Left ventricle myocardium inferior (tissue), 1 donor: ENCODE measurements around the gene MTREX. TPM values are rescaled to one million over a fixed set of nuclear protein-coding genes. Genes with fewer than 3 reads are reported as not detected.

Experiments used
- DNase-seq: peaks from one replicate; pipeline ENCODE4 v3.0.0-alpha.2; 2020
- H3K27ac ChIP-seq: fragments of 200-600 bp; replicated peaks from 2 replicates; pipeline ENCODE4 v1.8.0; 2021
- H3K27me3 ChIP-seq: fragments of 200-600 bp; 2 replicates; pipeline ENCODE4 v1.8.0; 2021; ENCODE audit warnings: low read depth
- H3K36me3 ChIP-seq: fragments of 200-600 bp; 2 replicates; pipeline ENCODE4 v1.8.0; 2021
- H3K4me1 ChIP-seq: fragments of 200-600 bp; 2 replicates; pipeline ENCODE4 v1.8.0; 2021
- H3K4me3 ChIP-seq: fragments of 200-600 bp; 2 replicates; pipeline ENCODE4 v1.8.0; 2021; ENCODE audit warnings: mild to moderate bottlenecking, moderate library complexity
- H3K9me3 ChIP-seq: fragments of 200-600 bp; replicated peaks from 2 replicates; pipeline ENCODE4 v1.8.0; 2021
- intact Hi-C: fragments of 100-400 bp; cut with micrococcal nuclease; formaldehyde crosslinking; loops from one replicate; pipeline ENCODE4 v1.11.0; 2022
- total RNA-seq: library from RNA; stranded (reverse); fragmentation: NEBNext Ultra II Directional; extraction: Animal tissue kit (Norgen Biotek cat#: 25700); gene quantifications from one replicate; pipeline ENCODE4 v1.2.1, GENCODE V29; 2021
- TF ChIP-seq, protein P1 (sequence below): fragments of 200-600 bp; IDR thresholded peaks from 2 replicates; pipeline ENCODE4 v1.8.0; 2021; ENCODE audit warnings: antibody characterized with exemption, mild to moderate bottlenecking, borderline replicate concordance
- donor health status: DM: no; HTN: yes; CAD: no; lungs with severe emphysema.

The MTREX gene
- total RNA-seq, 1 donor from 2014 or later = 62.5 TPM

DNA sequence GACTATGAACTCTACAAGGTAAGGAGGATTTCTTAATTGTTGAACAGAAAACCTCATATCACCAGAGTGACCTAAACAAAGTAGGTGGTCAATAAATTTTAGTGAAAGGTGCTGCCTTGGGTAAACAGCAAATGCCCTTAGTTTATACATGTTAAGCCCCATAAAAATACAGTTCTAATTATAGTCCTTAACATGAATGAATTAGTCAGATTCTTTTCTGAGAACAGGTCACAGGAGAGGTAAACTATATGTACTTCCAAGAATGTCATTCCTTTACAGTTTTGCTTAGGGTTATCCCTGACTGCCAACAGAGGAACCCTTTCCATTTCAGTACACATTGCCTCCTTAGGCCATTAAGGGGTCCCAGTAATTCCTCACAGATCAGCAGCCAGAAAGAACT is 162.1 kb downstream of the MTREX start:
- DNase-seq = no peak
- Histone ChIP-seq H3K9me3 (no peaks in the 10 kb centered on the region), H3K27me3 (no peaks in the 10 kb centered on the region), H3K27ac (peak overlapping the region; percentile 7), H3K4me1 (peaks cover 60% of the 10 kb centered on the region), H3K36me3 (peaks cover 44% of the 10 kb centered on the region), H3K4me3 (no peak overlapping the region)
- intact Hi-C loops = no loop called here
- TF ChIP-seq, protein P1, sequence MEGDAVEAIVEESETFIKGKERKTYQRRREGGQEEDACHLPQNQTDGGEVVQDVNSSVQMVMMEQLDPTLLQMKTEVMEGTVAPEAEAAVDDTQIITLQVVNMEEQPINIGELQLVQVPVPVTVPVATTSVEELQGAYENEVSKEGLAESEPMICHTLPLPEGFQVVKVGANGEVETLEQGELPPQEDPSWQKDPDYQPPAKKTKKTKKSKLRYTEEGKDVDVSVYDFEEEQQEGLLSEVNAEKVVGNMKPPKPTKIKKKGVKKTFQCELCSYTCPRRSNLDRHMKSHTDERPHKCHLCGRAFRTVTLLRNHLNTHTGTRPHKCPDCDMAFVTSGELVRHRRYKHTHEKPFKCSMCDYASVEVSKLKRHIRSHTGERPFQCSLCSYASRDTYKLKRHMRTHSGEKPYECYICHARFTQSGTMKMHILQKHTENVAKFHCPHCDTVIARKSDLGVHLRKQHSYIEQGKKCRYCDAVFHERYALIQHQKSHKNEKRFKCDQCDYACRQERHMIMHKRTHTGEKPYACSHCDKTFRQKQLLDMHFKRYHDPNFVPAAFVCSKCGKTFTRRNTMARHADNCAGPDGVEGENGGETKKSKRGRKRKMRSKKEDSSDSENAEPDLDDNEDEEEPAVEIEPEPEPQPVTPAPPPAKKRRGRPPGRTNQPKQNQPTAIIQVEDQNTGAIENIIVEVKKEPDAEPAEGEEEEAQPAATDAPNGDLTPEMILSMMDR = no peak

DNA sequence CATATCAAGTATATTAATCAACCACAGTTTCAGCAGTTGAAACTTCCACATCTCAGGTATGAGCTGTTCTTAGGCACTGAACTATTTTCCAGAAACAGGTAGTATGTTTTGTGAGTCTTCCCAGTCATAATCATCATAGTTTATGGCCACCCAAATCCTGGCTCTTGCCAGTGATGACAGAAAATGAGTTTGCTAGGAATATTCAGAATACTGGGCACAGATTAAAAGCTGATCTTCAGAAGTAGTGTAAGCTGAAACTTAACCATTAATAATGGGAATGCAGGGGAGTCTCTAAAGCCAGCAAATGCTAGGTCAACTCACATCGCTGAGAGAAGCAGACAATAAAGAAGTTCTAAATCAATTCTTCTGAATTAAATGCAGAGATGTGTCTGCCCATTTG is 162.5 kb downstream of the MTREX start:
- intact Hi-C loops = no loop called here
- TF ChIP-seq, protein P1 = no peak
- peaks cover 60% of the 10 kb centered on the region for H3K4me1 ChIP-seq
- H3K27ac ChIP-seq = no peak overlapping the region
- no peak for DNase-seq
- H3K36me3 ChIP-seq = peaks cover 40% of the 10 kb centered on the region
- no peaks in the 10 kb centered on the region for H3K9me3 ChIP-seq
- no peak overlapping the region for H3K4me3 ChIP-seq
- no peaks in the 10 kb centered on the region for H3K27me3 ChIP-seq

DNA sequence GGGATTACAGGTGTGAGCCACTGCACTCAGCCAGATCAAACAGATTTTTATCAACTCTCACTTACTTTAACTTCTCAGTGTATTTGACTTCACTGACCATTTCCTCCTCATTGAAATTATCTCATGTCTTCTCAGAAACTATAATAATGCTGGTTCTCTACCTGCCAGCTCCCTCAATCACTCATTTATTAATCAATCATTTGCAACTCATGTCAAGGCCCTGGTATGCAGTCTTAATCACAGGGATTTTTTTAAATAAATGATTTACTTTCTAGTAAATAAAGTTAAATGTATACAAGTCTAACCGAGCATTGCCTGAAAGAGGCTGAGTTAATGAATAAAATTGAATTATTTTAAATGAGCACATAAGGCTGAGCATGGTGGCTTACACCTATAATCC is 163.7 kb downstream of the MTREX start:
- TF ChIP-seq, protein P1 = no peak
- Histone ChIP-seq H3K36me3 (peaks cover 28% of the 10 kb centered on the region), H3K4me1 (peaks cover 54% of the 10 kb centered on the region), H3K9me3 (no peaks in the 10 kb centered on the region), H3K27me3 (no peaks in the 10 kb centered on the region), H3K4me3 (no peak overlapping the region), H3K27ac (no peak overlapping the region)
- intact Hi-C loops = no loop called here
- DNase-seq = no peak

DNA sequence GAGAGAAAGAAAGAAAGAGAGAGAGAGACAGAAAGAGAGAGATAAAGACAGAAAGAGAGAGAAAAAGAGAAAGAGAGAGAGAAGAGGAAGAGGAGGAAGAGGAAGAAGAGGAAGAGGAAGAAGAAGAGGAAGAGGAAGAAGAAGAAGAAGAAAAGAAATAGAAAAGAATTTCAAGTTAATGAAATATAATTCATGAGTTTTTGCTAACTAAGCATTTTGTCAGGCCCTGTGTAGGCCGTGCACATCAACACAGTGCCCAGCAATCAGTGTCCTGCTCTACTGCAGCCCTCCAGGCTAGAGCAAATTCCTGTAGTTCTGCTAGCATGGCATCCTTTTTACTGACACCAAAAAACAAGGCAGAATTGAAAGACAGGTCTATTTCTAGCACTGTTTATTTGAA is 164.9 kb downstream of the MTREX start:
- peaks cover 48% of the 10 kb centered on the region for H3K4me1 ChIP-seq
- H3K9me3 ChIP-seq = no peaks in the 10 kb centered on the region
- intact Hi-C loops = no loop called here
- no peak for DNase-seq
- H3K36me3 ChIP-seq = peaks cover 20% of the 10 kb centered on the region
- H3K4me3 ChIP-seq = no peak overlapping the region
- no peak overlapping the region for H3K27ac ChIP-seq
- TF ChIP-seq, protein P1 = no peak
- no peaks in the 10 kb centered on the region for H3K27me3 ChIP-seq

Other genes starting within 250 kb of the MTREX start
- 1.5 TPM for gene GZMA, start 205.3 kb upstream of the MTREX start, total RNA-seq
- gene GPX8, start 147.8 kb upstream of the MTREX start, total RNA-seq = 9.8 TPM
- gene CDC20B, start 134.8 kb upstream of the MTREX start, total RNA-seq = not detected
- not detected for gene MCIDAS, start 80.7 kb upstream of the MTREX start, total RNA-seq
- gene CCNO, start 74.4 kb upstream of the MTREX start, total RNA-seq = not detected
- gene DHX29, start 295 bp upstream of the MTREX start, total RNA-seq = 22.5 TPM
- gene PLPP1, start 227.0 kb downstream of the MTREX start, total RNA-seq = 72.6 TPM